GM23248 (cell line): ENCODE results near the gene RBP5. TPM values are rescaled to one million over a fixed set of nuclear protein-coding genes. Genes with fewer than 3 reads are reported as not detected.

Experiments
- DNase-seq: peaks from one replicate; pipeline ENCODE4 v3.0.0-alpha.2; 2015
- H2AFZ ChIP-seq: fragments of 200-600 bp; sonication (generic); 2 replicates; pipeline ENCODE4 v1.6.1; 2016; ENCODE audit warnings: antibody characterized with exemption
- H3F3A ChIP-seq: fragments of 200-600 bp; sonication (generic); 2 replicates; pipeline ENCODE4 v1.6.1; 2016; ENCODE audit warnings: mild to moderate bottlenecking, antibody characterized with exemption, mixed run types; ENCODE audit not compliant: insufficient read depth
- H3K27ac ChIP-seq: fragments of 200-600 bp; sonication (generic); 2 replicates; pipeline ENCODE4 v1.5.1; 2016; ENCODE audit warnings: mild to moderate bottlenecking
- H3K27me3 ChIP-seq: fragments of 200-600 bp; sonication (generic); replicated peaks from 2 replicates; pipeline ENCODE4 v1.6.1; 2016; ENCODE audit warnings: mild to moderate bottlenecking; ENCODE audit not compliant: insufficient read depth
- H3K36me3 ChIP-seq: fragments of 200-600 bp; sonication (generic); 2 replicates; pipeline ENCODE4 v1.6.1; 2016; ENCODE audit warnings: low read depth, mild to moderate bottlenecking
- H3K4me1 ChIP-seq: fragments of 200-600 bp; sonication (generic); 2 replicates; pipeline ENCODE4 v1.6.1; 2016; ENCODE audit warnings: mild to moderate bottlenecking; ENCODE audit not compliant: insufficient read depth
- H3K4me2 ChIP-seq: fragments of 200-600 bp; sonication (generic); one replicate; pipeline ENCODE4 v1.6.1; 2016; ENCODE audit warnings: mild to moderate bottlenecking; ENCODE audit not compliant: unreplicated experiment
- H3K4me3 ChIP-seq: fragments of 200-600 bp; sonication (generic); 2 replicates; pipeline ENCODE4 v1.5.1; 2016; ENCODE audit warnings: mild to moderate bottlenecking
- H3K79me2 ChIP-seq: fragments of 200-600 bp; sonication (generic); 2 replicates; pipeline ENCODE4 v1.6.1; 2016; ENCODE audit warnings: mild to moderate bottlenecking; ENCODE audit not compliant: insufficient read depth
- H3K9ac ChIP-seq: fragments of 200-600 bp; sonication (generic); 2 replicates; pipeline ENCODE4 v1.6.1; 2016; ENCODE audit warnings: mild to moderate bottlenecking
- H3K9me2 ChIP-seq: fragments of 200-600 bp; sonication (generic); 2 replicates; pipeline ENCODE4 v1.6.1; 2016; ENCODE audit warnings: mixed run types, mild to moderate bottlenecking, moderate library complexity; ENCODE audit not compliant: insufficient read depth
- H3K9me3 ChIP-seq: fragments of 200-600 bp; sonication (generic); one replicate; pipeline ENCODE4 v1.6.1; 2017; ENCODE audit warnings: low read depth
- H4K20me1 ChIP-seq: fragments of 200-600 bp; sonication (generic); 2 replicates; pipeline ENCODE4 v1.6.0; 2016; ENCODE audit not compliant: insufficient read depth
- EZH2 ChIP-seq: fragments of 200-600 bp; sonication (generic); IDR thresholded peaks from 2 replicates; pipeline ENCODE4 v1.6.1; 2018; ENCODE audit warnings: antibody characterized with exemption, mild to moderate bottlenecking; ENCODE audit not compliant: insufficient read depth, poor library complexity, severe bottlenecking
- EZH2phosphoT487 ChIP-seq: fragments of 200-600 bp; sonication (generic); IDR thresholded peaks from 2 replicates; pipeline ENCODE4 v1.6.1; 2018; ENCODE audit warnings: antibody characterized with exemption, moderate library complexity, mild to moderate bottlenecking, low read depth; ENCODE audit not compliant: insufficient read depth
- WGBS, 2 experiments: methylation state at CpG; one replicate each; pipeline ENCODE4 v1.1.6; 2015 to 2017; ENCODE audit warnings: low lambda C conversion rate in 2 of 2, low coverage in 1 of 2; ENCODE audit errors: missing lambda C conversion rate in 2 of 2; 5-methylcytosine and 5-hydroxymethylcytosine counted together
- in situ Hi-C: fragments of 300-500 bp; cut with MboI; formaldehyde crosslinking; loops from 2 replicates; pipeline ENCODE4 v1.15.0; 2020
- polyA plus RNA-seq: library from polyadenylated mRNA; unstranded; fragments of >200 nt; fragmentation: Nextera tagmentation; extraction: Ambion mirVana; gene quantifications from 2 replicates; pipeline ENCODE4 v1.2.1, GENCODE V29; 2016
- total RNA-seq: library from RNA; depleted of rRNA; stranded (reverse); fragments of >200 nt; shearing (Covaris generic); gene quantifications from 2 replicates; pipeline ENCODE4 v1.2.3, GENCODE V29; 2014

Gene RBP5
- total and polyA plus RNA-seq, 2 experiments from 2014 or later = 0.38 TPM; not detected in 1

DNA sequence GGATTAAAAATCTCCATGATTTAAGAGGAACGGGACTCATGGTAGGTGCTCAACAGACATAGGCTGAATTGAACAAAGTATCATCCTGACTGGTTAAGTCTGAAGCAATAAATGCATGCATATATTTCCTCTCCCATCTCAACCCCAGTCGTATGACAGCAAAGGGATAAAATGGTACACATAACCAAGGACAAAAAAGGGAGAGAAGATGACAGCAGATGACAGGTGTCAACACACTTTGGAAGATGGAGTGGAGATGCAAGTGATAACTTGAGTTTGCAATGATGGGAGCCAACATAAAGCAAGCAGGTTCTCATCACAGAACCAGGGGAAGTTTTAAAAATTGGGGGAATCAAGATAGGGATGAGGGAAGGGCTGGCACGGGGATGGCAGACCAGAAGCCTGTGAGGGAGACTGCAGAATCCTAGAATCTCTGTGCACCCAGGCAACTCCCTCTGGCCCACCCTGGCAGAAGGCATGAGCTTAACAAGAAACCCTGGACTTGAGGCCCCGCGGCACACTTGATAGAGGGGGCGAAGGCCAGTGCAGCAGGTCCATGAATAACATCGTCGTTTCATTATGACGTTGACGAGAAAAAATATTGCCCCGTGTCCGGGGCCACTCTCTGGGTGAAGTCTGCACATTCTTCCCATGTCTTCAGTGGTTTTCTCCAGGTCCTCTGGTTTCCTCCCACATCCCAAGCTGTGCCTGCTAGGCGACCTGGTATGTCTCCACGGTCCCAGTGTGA lies 24.7 kb downstream of the RBP5 start:
- no peak for DNase-seq
- peaks cover 13% of the 10 kb centered on the region for H3K36me3 ChIP-seq
- peaks cover 40% of the 10 kb centered on the region for H3K79me2 ChIP-seq
- peaks cover 8% of the 10 kb centered on the region for H3K4me1 ChIP-seq
- no peak overlapping the region for H3K4me3 ChIP-seq
- H3K27me3 ChIP-seq = no peaks in the 10 kb centered on the region
- WGBS, 2 experiments = 88 to 93% methylated on average over 14 of the region's 14 CpGs
- TF ChIP-seq EZH2 = no peak
- TF ChIP-seq EZH2phosphoT487 = no peak
- H4K20me1 ChIP-seq = no peaks in the 10 kb centered on the region
- no peak overlapping the region for H2AFZ ChIP-seq
- no peak overlapping the region for H3K4me2 ChIP-seq
- no peaks in the 10 kb centered on the region for H3K9me3 ChIP-seq
- no peak overlapping the region for H3K27ac ChIP-seq
- in situ Hi-C loops = no loop called here
- no peaks in the 10 kb centered on the region for H3K9me2 ChIP-seq
- no peaks in the 10 kb centered on the region for H3F3A ChIP-seq
- H3K9ac ChIP-seq = no peak overlapping the region

DNA sequence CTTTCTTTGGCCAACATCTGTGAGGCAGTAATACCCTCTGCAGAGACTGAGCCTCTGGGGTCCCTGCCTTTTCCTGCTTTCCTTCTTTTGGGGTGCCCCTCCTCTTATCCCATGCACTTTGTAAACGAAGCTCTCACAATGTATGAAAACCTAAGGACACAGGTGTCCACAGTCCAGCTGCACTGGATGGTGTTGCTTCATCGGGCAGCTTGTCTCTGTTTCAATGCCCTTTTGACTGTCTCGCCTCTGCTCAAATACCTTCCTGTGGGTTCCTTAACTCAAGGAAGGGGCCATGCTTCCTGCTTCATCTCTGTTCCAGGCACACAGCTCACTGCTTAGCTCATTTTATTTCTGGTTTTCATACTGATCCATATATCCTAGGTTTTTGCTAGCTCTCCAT lies 26.1 kb downstream of the RBP5 start:
- H3K27me3 ChIP-seq = no peaks in the 10 kb centered on the region
- TF ChIP-seq EZH2 (no peak), EZH2phosphoT487 (no peak)
- H3K9me3 ChIP-seq = no peaks in the 10 kb centered on the region
- no peak overlapping the region for H3K4me3 ChIP-seq
- no peaks in the 10 kb centered on the region for H3K9me2 ChIP-seq
- no peak overlapping the region for H3K27ac ChIP-seq
- no peak overlapping the region for H2AFZ ChIP-seq
- no peak for DNase-seq
- no peaks in the 10 kb centered on the region for H4K20me1 ChIP-seq
- in situ Hi-C loops = no loop called here
- H3K4me2 ChIP-seq = no peak overlapping the region
- H3F3A ChIP-seq = no peaks in the 10 kb centered on the region
- H3K4me1 ChIP-seq = peaks cover 8% of the 10 kb centered on the region
- 62 to 70% methylated on average over 3 of the region's 3 CpGs for WGBS, 2 experiments
- peaks cover 17% of the 10 kb centered on the region for H3K36me3 ChIP-seq
- H3K79me2 ChIP-seq = peaks cover 31% of the 10 kb centered on the region
- H3K9ac ChIP-seq = no peak overlapping the region

DNA sequence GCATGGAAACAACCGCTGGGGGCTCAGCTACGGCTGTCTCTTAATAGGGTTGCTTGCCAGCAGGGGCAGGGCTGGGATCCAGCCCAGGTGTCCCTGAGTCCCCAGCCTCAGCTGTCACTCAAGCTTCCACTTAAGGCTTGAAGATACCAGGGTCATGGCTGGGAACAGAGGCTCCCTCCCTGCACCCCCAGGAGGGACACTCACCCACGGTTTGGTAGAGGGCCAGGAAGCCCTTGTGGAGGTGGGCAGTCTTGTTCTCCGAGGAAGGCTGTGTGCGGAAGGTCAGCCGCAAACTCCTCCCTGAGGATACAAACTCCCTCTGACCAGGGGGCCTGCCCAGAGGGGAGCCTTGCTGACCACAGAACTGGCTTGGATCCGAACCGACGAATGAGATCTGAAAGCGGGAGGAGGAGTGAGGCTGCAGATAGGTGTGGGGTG lies 27.0 kb downstream of the RBP5 start:
- Histone ChIP-seq H4K20me1 (no peaks in the 10 kb centered on the region), H3K9me3 (no peaks in the 10 kb centered on the region), H3K36me3 (peaks cover 17% of the 10 kb centered on the region), H3K27me3 (no peaks in the 10 kb centered on the region), H3K4me2 (no peak overlapping the region), H3K9ac (no peak overlapping the region), H3F3A (no peaks in the 10 kb centered on the region), H2AFZ (no peak overlapping the region), H3K4me3 (no peak overlapping the region), H3K9me2 (no peaks in the 10 kb centered on the region), H3K4me1 (0 out of 2 replicates have a peak, but pooled peaks cover 2% of the 10 kb centered on the region), H3K27ac (no peak overlapping the region), H3K79me2 (peaks cover 25% of the 10 kb centered on the region)
- in situ Hi-C loops = no loop called here
- WGBS, 2 experiments = 83 to 85% methylated on average over 10 of the region's 10 CpGs
- TF ChIP-seq EZH2 = no peak
- no peak for TF ChIP-seq EZH2phosphoT487
- no peak for DNase-seq

DNA sequence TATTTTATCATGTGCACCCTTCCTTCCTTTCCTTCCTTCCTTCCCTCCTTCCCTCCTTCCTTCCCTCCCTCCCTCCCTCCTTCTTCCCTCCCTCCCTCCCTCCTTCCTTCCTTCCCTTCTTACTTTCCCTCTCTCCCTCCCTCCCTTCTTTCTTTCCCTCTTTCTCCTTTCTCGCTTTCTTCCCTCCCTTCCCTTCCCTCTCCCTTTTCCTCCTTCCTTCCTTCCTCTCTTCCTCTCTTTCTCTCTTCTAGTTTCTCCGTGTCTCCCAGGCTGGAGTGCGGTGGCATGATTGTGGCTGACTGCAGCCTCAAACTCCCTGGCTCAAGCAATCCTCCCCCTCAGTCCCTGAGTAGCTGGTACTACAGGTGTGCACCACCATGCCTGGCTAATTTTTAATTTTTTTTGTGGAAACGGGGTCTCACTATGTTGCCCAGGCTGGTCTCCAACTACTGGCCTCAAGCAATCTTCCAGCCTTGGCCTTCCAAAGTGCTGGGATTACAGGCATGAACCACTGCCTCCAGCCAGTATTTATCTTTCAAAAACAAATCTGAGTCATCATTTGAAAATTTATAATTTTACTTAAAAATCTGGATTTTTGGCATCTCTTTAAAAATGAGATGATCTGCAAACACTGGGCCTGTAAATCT lies 27.5 kb downstream of the RBP5 start:
- peak; percentile 15 for DNase-seq

More for the DNA sequence above, 27.5 kb downstream of the RBP5 start:
- no peak for TF ChIP-seq EZH2phosphoT487
- TF ChIP-seq EZH2 = no peak
- no peaks in the 10 kb centered on the region for H4K20me1 ChIP-seq
- in situ Hi-C loops = no loop called here
- no peak overlapping the region for H3K27ac ChIP-seq
- H3K4me2 ChIP-seq = no peak overlapping the region
- H3K9me3 ChIP-seq = no peaks in the 10 kb centered on the region
- H3K27me3 ChIP-seq = no peaks in the 10 kb centered on the region
- peaks cover 17% of the 10 kb centered on the region for H3K36me3 ChIP-seq
- no peak overlapping the region for H3K9ac ChIP-seq
- no peak overlapping the region for H2AFZ ChIP-seq
- H3F3A ChIP-seq = no peaks in the 10 kb centered on the region
- no peaks in the 10 kb centered on the region for H3K9me2 ChIP-seq
- no peaks in the 10 kb centered on the region for H3K4me1 ChIP-seq
- H3K4me3 ChIP-seq = no peak overlapping the region
- 82 to 85% methylated on average over 4 of the region's 4 CpGs for WGBS, 2 experiments
- peaks cover 20% of the 10 kb centered on the region for H3K79me2 ChIP-seq
